ENCODE results near the gene CNTN4. TPM values are rescaled to one million over a fixed set of nuclear protein-coding genes. Genes with fewer than 3 reads are reported as not detected.

CNTN4 gene
- total RNA-seq, 1 donor from 2014 or later: not detected

- Histone ChIP-seq H3K27me3 (ENCODE audit: insufficient read depth, low read length) (no peaks in the 10 kb centered on the region), H3K4me2 (ENCODE audit: low read length) (no peak overlapping the region), H4K20me1 (ENCODE audit: insufficient read depth, low read length) (no peaks in the 10 kb centered on the region), H3K9me3 (ENCODE audit: insufficient read depth, low read depth, low read length) (no peaks in the 10 kb centered on the region), H3K4me3 (ENCODE audit: insufficient read depth, low read depth, low read length) (no peak overlapping the region), H3K4me1 (ENCODE audit: insufficient read depth, low read length) (no peaks in the 10 kb centered on the region), H3K27ac (ENCODE audit: low read depth, low read length) (no peak overlapping the region), H3K36me3 (ENCODE audit: insufficient read depth, low read length) (no peaks in the 10 kb centered on the region), H3K79me2 (ENCODE audit: insufficient read depth, low read length) (no peaks in the 10 kb centered on the region), H3K9ac (ENCODE audit: low read length) (no peak overlapping the region), H2AFZ (ENCODE audit: low read depth, low read length) (no peak overlapping the region)
- Mint-ChIP-seq H3K4me1 (ENCODE audit: low read depth, unreplicated experiment) (no peaks in the 10 kb centered on the region), H3K9me3 (ENCODE audit: unreplicated experiment) (peaks cover 5% of the 10 kb centered on the region), H3K36me3 (ENCODE audit: low read depth, unreplicated experiment) (no peaks in the 10 kb centered on the region), H3K27me3 (ENCODE audit: low read depth, unreplicated experiment) (no peaks in the 10 kb centered on the region), H3K4me3 (ENCODE audit: unreplicated experiment) (no peak overlapping the region), H3K27ac (ENCODE audit: unreplicated experiment) (no peak overlapping the region)
- DNase-seq (ENCODE audit: low read depth) (no peak), FAIRE-seq (no peak)
- no peak for TF ChIP-seq EZH2 (IDR thresholded peaks at IDR 0.05; ENCODE audit: insufficient read depth, low read length)
- no peak for TF ChIP-seq CTCF (IDR thresholded peaks at IDR 0.05; ENCODE audit: insufficient read depth, low read depth, low read length)
Measured at GRCh38 chr3:2110597-2111117, 12.0 kb downstream of the CNTN4 start.

- no peaks in the 10 kb centered on the region for H3K27me3 Mint-ChIP-seq (ENCODE audit: low read depth, unreplicated experiment)
- no peak overlapping the region for H3K9ac ChIP-seq (ENCODE audit: low read length)
- no peaks in the 10 kb centered on the region for H3K4me1 Mint-ChIP-seq (ENCODE audit: low read depth, unreplicated experiment)
- no peaks in the 10 kb centered on the region for H3K36me3 ChIP-seq (ENCODE audit: insufficient read depth, low read length)
- DNase-seq (ENCODE audit: low read depth) (no peak), FAIRE-seq (no peak)
- no peaks in the 10 kb centered on the region for H3K4me1 ChIP-seq (ENCODE audit: insufficient read depth, low read length)
- H3K9me3 Mint-ChIP-seq (ENCODE audit: unreplicated experiment): no peaks in the 10 kb centered on the region
- no peaks in the 10 kb centered on the region for H4K20me1 ChIP-seq (ENCODE audit: insufficient read depth, low read length)
- H3K27ac Mint-ChIP-seq (ENCODE audit: unreplicated experiment): no peak overlapping the region
- no peak overlapping the region for H3K4me2 ChIP-seq (ENCODE audit: low read length)
- H3K27me3 ChIP-seq (ENCODE audit: insufficient read depth, low read length): no peaks in the 10 kb centered on the region
- TF ChIP-seq CTCF (IDR thresholded peaks at IDR 0.05; ENCODE audit: insufficient read depth, low read depth, low read length) (no peak), EZH2 (IDR thresholded peaks at IDR 0.05; ENCODE audit: insufficient read depth, low read length) (no peak)
- no peaks in the 10 kb centered on the region for H3K36me3 Mint-ChIP-seq (ENCODE audit: low read depth, unreplicated experiment)
- H3K4me3 Mint-ChIP-seq (ENCODE audit: unreplicated experiment): no peak overlapping the region
- H3K4me3 ChIP-seq (ENCODE audit: insufficient read depth, low read depth, low read length): no peak overlapping the region
- no peak overlapping the region for H2AFZ ChIP-seq (ENCODE audit: low read depth, low read length)
- no peak overlapping the region for H3K27ac ChIP-seq (ENCODE audit: low read depth, low read length)
- H3K9me3 ChIP-seq (ENCODE audit: insufficient read depth, low read depth, low read length): no peaks in the 10 kb centered on the region
- H3K79me2 ChIP-seq (ENCODE audit: insufficient read depth, low read length): no peaks in the 10 kb centered on the region
Measured at GRCh38 chr3:2114617-2115275, 16.1 kb downstream of the CNTN4 start.

GRCh38 chr3:2130726-2131125, 32.1 kb downstream of the CNTN4 start:
- H3K36me3 Mint-ChIP-seq (ENCODE audit: low read depth, unreplicated experiment): no peaks in the 10 kb centered on the region
- no peak overlapping the region for H3K9ac ChIP-seq (ENCODE audit: low read length)
- no peak overlapping the region for H3K4me3 ChIP-seq (ENCODE audit: insufficient read depth, low read depth, low read length)
- H4K20me1 ChIP-seq (ENCODE audit: insufficient read depth, low read length): no peaks in the 10 kb centered on the region
- no peaks in the 10 kb centered on the region for H3K27me3 Mint-ChIP-seq (ENCODE audit: low read depth, unreplicated experiment)
- no peak overlapping the region for H3K4me3 Mint-ChIP-seq (ENCODE audit: unreplicated experiment)
- H3K27ac Mint-ChIP-seq (ENCODE audit: unreplicated experiment): no peak overlapping the region
- no peak overlapping the region for H3K4me2 ChIP-seq (ENCODE audit: low read length)
- H2AFZ ChIP-seq (ENCODE audit: low read depth, low read length): no peak overlapping the region
- H3K36me3 ChIP-seq (ENCODE audit: insufficient read depth, low read length): no peaks in the 10 kb centered on the region
- no peaks in the 10 kb centered on the region for H3K4me1 Mint-ChIP-seq (ENCODE audit: low read depth, unreplicated experiment)
- no peaks in the 10 kb centered on the region for H3K4me1 ChIP-seq (ENCODE audit: insufficient read depth, low read length)
- DNase-seq (ENCODE audit: low read depth): no peak
- no peaks in the 10 kb centered on the region for H3K27me3 ChIP-seq (ENCODE audit: insufficient read depth, low read length)
- peaks cover 3% of the 10 kb centered on the region for H3K9me3 Mint-ChIP-seq (ENCODE audit: unreplicated experiment)
- no peak overlapping the region for H3K27ac ChIP-seq (ENCODE audit: low read depth, low read length)
- no peak for FAIRE-seq
- no peaks in the 10 kb centered on the region for H3K9me3 ChIP-seq (ENCODE audit: insufficient read depth, low read depth, low read length)
- TF ChIP-seq EZH2 (IDR thresholded peaks at IDR 0.05; ENCODE audit: insufficient read depth, low read length): no peak
- no peak for TF ChIP-seq CTCF (IDR thresholded peaks at IDR 0.05; ENCODE audit: insufficient read depth, low read depth, low read length)
- no peaks in the 10 kb centered on the region for H3K79me2 ChIP-seq (ENCODE audit: insufficient read depth, low read length)
